Measurements from ENCODE around the gene CNTN5. TPM values are rescaled to one million over a fixed set of nuclear protein-coding genes. Genes with fewer than 3 reads are reported as not detected.
"Not testable (repeated sequence)": the region's sequence is repeated elsewhere in the genome, so short reads cannot be mapped to it uniquely, and the experiment has no call there.

Gene CNTN5
- total RNA-seq, 1 donor, result under 0.01 TPM

DNA sequence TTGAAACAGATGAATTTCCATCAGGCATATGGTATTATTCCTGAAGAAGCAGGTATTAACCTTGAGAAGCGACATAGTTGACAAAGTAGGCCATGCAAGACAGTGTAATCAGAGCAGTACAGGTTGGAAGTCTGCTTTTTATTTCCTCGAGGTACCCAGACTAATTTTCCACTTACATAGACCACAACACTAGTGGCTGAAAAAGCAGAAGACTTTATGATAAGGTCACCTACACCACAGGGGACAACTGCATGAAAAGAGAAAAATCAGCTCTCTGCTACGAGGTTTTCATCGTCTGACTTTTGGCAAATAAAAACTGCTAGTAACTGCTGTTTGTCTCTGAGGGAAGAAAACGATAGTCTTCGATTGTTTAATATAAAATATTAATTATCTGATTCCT lies 77.5 kb downstream of the CNTN5 start:
- H3K4me3 ChIP-seq (ENCODE audit: low read depth, low read length), result no peak overlapping the region
- TF ChIP-seq, protein P1, sequence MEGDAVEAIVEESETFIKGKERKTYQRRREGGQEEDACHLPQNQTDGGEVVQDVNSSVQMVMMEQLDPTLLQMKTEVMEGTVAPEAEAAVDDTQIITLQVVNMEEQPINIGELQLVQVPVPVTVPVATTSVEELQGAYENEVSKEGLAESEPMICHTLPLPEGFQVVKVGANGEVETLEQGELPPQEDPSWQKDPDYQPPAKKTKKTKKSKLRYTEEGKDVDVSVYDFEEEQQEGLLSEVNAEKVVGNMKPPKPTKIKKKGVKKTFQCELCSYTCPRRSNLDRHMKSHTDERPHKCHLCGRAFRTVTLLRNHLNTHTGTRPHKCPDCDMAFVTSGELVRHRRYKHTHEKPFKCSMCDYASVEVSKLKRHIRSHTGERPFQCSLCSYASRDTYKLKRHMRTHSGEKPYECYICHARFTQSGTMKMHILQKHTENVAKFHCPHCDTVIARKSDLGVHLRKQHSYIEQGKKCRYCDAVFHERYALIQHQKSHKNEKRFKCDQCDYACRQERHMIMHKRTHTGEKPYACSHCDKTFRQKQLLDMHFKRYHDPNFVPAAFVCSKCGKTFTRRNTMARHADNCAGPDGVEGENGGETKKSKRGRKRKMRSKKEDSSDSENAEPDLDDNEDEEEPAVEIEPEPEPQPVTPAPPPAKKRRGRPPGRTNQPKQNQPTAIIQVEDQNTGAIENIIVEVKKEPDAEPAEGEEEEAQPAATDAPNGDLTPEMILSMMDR (IDR thresholded peaks at IDR 0.05; ENCODE audit: insufficient read depth, low read depth, low read length), result no peak

DNA sequence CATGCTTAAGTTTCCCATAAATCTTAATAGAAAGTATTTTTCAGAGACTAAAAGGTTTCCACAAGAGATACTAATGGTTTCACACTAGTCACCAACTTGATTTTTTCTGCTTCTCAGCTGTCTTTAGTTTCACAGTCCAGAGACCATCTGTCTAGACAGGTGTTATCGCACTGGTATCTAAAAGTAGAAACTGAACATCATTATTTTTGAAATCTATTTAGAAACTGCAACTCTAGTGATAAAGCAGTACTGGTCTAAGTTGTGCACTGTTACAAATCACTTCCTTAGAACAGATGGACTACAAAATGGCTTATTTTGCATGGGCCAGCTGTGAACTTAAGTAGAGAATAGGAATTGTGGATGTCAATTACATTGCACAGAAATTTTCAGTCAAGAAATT lies 78.0 kb downstream of the CNTN5 start:
- TF ChIP-seq, protein P1 (IDR thresholded peaks at IDR 0.05; ENCODE audit: insufficient read depth, low read depth, low read length), result no peak
- no peak overlapping the region for H3K4me3 ChIP-seq (ENCODE audit: low read depth, low read length)
- no peak for DNase-seq (ENCODE audit: low read depth)

More for the DNA sequence above, 77.5 kb downstream of the CNTN5 start:
- DNase-seq (ENCODE audit: low read depth), result no peak

DNA sequence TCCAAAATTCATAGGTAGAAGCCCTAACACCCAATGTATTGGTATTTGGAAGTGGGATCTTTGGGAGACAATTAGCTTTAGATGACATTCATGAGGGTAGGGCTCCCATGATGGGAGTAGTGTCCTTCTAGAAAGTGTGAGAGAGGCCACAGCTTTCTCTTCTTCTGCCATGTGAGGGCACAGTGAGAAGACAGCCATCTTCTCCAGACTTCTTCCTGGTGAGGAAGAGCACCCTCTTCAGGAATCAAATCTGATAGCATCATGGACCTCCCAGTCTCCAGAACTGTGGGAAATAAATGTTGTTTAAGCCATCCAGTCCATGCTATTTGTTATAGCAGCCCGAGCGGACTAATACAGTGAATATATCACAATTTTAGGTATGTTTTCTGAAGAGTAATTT lies 96.9 kb downstream of the CNTN5 start:
- H3K4me3 ChIP-seq (ENCODE audit: low read depth, low read length), result no peak overlapping the region
- no peak for DNase-seq (ENCODE audit: low read depth)
- TF ChIP-seq, protein P1 (IDR thresholded peaks at IDR 0.05; ENCODE audit: insufficient read depth, low read depth, low read length), result no peak

DNA sequence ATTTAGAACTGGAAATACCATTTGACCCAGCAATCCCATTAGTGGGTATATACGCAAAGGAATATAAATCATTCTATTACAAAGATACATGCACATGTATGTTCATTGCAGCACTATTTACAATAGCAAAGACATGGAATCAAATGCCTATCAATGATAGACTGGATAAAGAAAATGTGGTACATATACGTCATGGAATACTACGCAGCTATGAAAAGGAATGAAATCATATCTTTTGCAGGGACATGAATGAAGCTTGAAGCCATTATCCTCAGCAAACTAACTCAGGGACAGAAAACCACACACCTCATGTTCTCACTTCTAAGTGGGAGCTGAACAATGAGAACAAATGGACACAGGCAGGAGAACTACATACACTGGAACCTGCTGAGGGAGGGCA lies 113.1 kb downstream of the CNTN5 start:
- not testable (repeated sequence) for DNase-seq (ENCODE audit: low read depth); H3K4me3 ChIP-seq (ENCODE audit: low read depth, low read length)

DNA sequence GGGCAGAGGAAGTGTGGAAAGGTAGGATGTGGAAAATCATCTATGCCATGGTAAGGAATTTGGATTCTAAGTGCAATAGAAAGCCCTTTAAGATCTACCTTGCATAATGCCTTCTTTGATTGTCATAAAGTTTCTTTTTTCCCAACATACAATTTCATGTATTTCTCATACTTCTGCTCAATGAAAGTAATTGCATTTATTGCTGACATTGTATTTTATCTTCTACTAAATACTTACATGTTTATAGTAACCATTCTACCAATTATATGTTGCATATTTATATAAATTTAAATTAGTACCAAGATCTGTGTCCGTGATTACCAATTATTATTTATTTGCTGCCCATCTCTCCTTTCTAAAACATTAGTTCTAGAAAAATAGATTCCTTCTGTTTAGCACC lies 114.8 kb downstream of the CNTN5 start:
- DNase-seq (ENCODE audit: low read depth), result no peak
- H3K4me3 ChIP-seq (ENCODE audit: low read depth, low read length), result no peak overlapping the region
- TF ChIP-seq, protein P1 (IDR thresholded peaks at IDR 0.05; ENCODE audit: insufficient read depth, low read depth, low read length), result no peak

DNA sequence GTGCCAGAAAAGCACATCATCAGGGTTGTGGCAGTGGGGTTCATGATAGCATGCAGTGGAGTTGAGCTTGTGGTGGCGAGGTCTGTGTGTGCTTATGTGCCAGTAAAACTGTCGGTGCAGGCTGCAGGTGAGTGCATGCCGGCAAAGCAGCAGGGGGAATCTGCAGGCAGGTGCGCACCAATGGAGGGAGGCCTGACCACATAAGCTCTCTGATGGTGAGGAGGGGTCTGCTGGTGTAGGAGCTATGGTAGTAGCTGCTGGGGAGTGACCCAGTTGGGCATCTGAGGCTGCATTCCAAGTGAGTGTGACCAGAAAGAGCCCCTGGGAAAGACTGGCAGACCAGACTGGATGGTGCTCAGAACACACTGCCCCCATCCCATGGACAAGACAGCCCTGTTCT lies 121.5 kb downstream of the CNTN5 start:
- no peak for DNase-seq (ENCODE audit: low read depth)
- H3K4me3 ChIP-seq (ENCODE audit: low read depth, low read length), result no peak overlapping the region
- TF ChIP-seq, protein P1 (IDR thresholded peaks at IDR 0.05; ENCODE audit: insufficient read depth, low read depth, low read length), result no peak

DNA sequence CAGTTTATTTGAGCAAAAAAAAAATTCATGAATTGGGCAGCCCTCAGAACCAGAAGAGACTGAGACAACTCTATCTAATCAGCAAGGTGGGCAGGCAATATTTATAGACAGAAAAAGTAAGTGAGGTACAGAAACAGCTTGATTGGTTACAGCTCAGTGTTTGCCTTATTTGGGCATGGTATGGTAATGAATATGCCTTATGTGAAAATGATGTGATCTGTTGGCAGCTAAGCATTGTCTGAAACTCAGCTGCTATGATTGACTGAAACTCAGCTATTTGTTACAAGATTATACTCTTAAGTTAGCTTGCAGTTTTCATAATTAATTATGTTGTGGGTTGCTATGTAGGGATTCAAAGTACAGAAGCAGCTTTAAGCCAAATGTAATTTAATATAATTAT lies 127.6 kb downstream of the CNTN5 start:
- DNase-seq (ENCODE audit: low read depth), result no peak
- TF ChIP-seq, protein P1 (IDR thresholded peaks at IDR 0.05; ENCODE audit: insufficient read depth, low read depth, low read length), result no peak
- H3K4me3 ChIP-seq (ENCODE audit: low read depth, low read length), result no peak overlapping the region
